ENCODE data around the gene TTPAL. TPM values are rescaled to one million over a fixed set of nuclear protein-coding genes. Genes with fewer than 3 reads are reported as not detected.

Gene TTPAL
- total and polyA plus RNA-seq, 8 donors, result 2.1 to 18.3 (median 4.8) TPM

DNA sequence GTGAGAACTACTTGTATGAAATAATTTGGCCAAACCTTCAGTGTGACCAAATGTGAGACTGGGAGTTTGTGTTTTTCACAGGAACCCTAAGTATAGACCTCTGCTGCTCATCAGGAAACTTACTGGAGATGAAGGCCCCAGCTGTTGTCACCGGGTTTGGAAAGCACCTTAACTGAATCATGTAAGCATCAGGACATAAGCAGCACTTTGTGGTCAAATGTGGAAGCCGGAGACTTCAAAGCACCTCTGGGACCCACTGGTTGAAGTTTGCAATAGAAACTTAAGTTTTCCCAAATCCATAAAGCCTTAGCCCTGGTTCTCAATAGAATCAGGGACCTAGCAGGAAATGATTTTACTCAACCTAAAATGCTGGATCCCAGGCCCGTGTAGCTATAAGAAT is 14.3 kb downstream of the TTPAL start:
- no peaks in the 10 kb centered on the region for H3K9me3 ChIP-seq
- H3K27ac ChIP-seq, result no peak overlapping the region
- DNase-seq, result no peak
- peaks cover 0 to 22% (median 4%) of the 10 kb centered on the region in 4 donors for H3K4me1 ChIP-seq
- TF ChIP-seq POLR2A (IDR thresholded peaks at IDR 0.05) (no peak), POLR2AphosphoS5 (IDR thresholded peaks at IDR 0.05) (no peak), EP300 (IDR thresholded peaks at IDR 0.05) (no peak)
- TF ChIP-seq, protein P1, sequence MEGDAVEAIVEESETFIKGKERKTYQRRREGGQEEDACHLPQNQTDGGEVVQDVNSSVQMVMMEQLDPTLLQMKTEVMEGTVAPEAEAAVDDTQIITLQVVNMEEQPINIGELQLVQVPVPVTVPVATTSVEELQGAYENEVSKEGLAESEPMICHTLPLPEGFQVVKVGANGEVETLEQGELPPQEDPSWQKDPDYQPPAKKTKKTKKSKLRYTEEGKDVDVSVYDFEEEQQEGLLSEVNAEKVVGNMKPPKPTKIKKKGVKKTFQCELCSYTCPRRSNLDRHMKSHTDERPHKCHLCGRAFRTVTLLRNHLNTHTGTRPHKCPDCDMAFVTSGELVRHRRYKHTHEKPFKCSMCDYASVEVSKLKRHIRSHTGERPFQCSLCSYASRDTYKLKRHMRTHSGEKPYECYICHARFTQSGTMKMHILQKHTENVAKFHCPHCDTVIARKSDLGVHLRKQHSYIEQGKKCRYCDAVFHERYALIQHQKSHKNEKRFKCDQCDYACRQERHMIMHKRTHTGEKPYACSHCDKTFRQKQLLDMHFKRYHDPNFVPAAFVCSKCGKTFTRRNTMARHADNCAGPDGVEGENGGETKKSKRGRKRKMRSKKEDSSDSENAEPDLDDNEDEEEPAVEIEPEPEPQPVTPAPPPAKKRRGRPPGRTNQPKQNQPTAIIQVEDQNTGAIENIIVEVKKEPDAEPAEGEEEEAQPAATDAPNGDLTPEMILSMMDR (IDR thresholded peaks at IDR 0.05), result no peak
- H3K36me3 ChIP-seq, result peaks cover 50 to 100% (median 99%) of the 10 kb centered on the region in 4 donors
- 74 to 82% (median 79%) methylated on average over 2 to 3 of the region's 3 CpGs for WGBS, 5 donors
- H3K27me3 ChIP-seq, result no peaks in the 10 kb centered on the region
- H3K4me3 ChIP-seq, result no peak overlapping the region
- intact Hi-C loops (cut with DNase I; ENCODE audit: low total_unique reads), result no loop called here

DNA sequence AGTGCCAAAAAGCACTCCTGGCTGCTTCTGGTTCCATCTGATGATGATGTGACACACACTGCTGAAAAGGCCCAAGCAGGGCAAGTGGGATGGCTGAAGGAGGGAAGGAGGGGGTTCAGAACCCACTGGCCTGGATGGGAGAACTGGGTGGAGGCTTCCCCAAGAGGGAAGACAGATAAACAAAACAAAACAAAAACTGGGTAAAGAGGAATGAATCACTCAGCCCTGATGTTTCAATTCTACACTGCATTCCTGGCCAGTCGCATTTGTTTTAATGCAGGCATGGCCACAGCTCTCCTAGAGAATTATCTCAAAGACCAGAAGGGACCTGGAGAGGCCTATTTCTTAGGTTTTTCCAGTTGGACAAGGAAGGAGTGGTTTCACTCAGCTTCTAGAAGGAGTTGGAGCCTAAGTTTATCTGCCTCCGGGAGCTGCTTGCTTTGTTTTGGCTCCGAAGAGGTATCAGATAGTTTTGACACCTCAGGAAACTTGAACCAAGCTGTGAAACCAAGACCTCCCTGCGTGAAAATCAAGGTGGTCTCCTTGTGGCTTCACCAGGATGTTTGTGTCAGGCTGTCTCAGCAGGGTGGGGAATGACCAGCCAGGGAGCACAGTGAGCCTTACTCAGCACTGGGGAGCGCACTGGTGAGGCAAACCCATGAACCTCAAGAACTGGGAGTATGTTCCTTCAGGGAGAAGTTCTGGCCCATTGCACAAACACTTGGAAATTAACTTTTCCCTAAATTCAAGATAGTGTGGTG is 16.1 kb downstream of the TTPAL start:
- no peak overlapping the region for H3K4me3 ChIP-seq
- peaks cover 0 to 29% (median 6%) of the 10 kb centered on the region in 4 donors for H3K4me1 ChIP-seq
- H3K9me3 ChIP-seq, result no peaks in the 10 kb centered on the region
- WGBS, 5 donors, result 50 to 69% (median 51%) methylated on average over 5 of the region's 5 CpGs
- H3K27ac ChIP-seq, result peak overlapping the region in 4 of 5 donors; percentile 38 to 68 (median 64)
- DNase-seq, result no peak
- H3K27me3 ChIP-seq, result no peaks in the 10 kb centered on the region
- TF ChIP-seq POLR2AphosphoS5 (IDR thresholded peaks at IDR 0.05) (no peak), EP300 (IDR thresholded peaks at IDR 0.05) (no peak), POLR2A (IDR thresholded peaks at IDR 0.05) (no peak)
- TF ChIP-seq, protein P1 (IDR thresholded peaks at IDR 0.05), result no peak
- intact Hi-C loops (cut with DNase I; ENCODE audit: low total_unique reads), result no loop called here
- peaks cover 64 to 100% (median 99%) of the 10 kb centered on the region in 4 donors for H3K36me3 ChIP-seq

DNA sequence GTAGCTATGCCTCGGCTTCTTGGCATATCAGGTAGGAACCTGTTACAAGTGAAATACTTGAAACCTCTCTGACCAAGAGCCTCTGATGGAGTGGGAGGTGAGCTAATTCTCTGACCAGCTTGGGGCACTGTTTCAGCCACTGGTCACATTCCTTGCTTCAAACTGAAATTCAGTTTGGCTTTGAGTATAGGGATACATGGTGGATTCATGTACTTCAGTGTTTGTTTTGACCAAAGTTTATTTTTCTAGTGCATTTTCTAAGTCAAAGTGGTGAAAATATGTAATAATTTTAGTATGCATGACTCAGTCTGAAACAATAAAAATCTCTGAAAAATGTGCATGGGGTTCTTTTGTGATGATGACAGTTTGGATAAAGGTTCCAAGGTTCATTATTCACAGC is 18.6 kb downstream of the TTPAL start:
- WGBS, 5 donors, result 76 to 94% (median 83%) methylated on average over 1 of the region's 1 CpG
- TF ChIP-seq POLR2AphosphoS5 (IDR thresholded peaks at IDR 0.05) (no peak), POLR2A (IDR thresholded peaks at IDR 0.05) (no peak), EP300 (IDR thresholded peaks at IDR 0.05) (no peak)
- TF ChIP-seq, protein P1 (IDR thresholded peaks at IDR 0.05), result no peak
- Histone ChIP-seq H3K27me3 (no peaks in the 10 kb centered on the region), H3K9me3 (no peaks in the 10 kb centered on the region), H3K27ac (peak overlapping the region in 1 of 5 donors; percentile 58), H3K4me1 (peaks cover 0 to 29% (median 6%) of the 10 kb centered on the region in 4 donors), H3K4me3 (no peak overlapping the region), H3K36me3 (peaks cover 62 to 100% (median 99%) of the 10 kb centered on the region in 4 donors)
- intact Hi-C loops (cut with DNase I; ENCODE audit: low total_unique reads), result no loop called here
- no peak for DNase-seq

GRCh38 chr20:44494681-44495080 is 19.0 kb downstream of the TTPAL start:
- TF ChIP-seq POLR2AphosphoS5 (IDR thresholded peaks at IDR 0.05) (no peak), EP300 (IDR thresholded peaks at IDR 0.05) (no peak), POLR2A (IDR thresholded peaks at IDR 0.05) (no peak)
- Histone ChIP-seq H3K27me3 (no peaks in the 10 kb centered on the region), H3K4me1 (peaks cover 0 to 29% (median 6%) of the 10 kb centered on the region in 4 donors), H3K9me3 (no peaks in the 10 kb centered on the region), H3K27ac (peak overlapping the region in 4 of 5 donors; percentile 17 to 69 (median 48)), H3K36me3 (peaks cover 62 to 100% (median 99%) of the 10 kb centered on the region in 4 donors), H3K4me3 (no peak overlapping the region)
- intact Hi-C loops (cut with DNase I; ENCODE audit: low total_unique reads), result no loop called here
- DNase-seq, result no peak
- 86 to 100% (median 91%) methylated on average over 3 of the region's 3 CpGs for WGBS, 5 donors
